OCI-LY3 (cell line): ENCODE measurements around the gene CD300LD.

Source experiments
- CTCF ChIP-seq: fragments of 200-600, 300-600 bp; sonication (generic); IDR thresholded peaks from 2 replicates; pipeline ENCODE4 v1.5.1; 2014; ENCODE audit warnings: antibody characterized with exemption, low read length, low read depth
- EZH2phosphoT487 ChIP-seq: fragments of 200-600 bp; shearing (Covaris generic); IDR thresholded peaks from 2 replicates; pipeline ENCODE4 v1.6.1; 2018; ENCODE audit warnings: antibody characterized with exemption, mixed run types, low read depth

- TF ChIP-seq CTCF (no peak), EZH2phosphoT487 (no peak)
These were observed 7.4 kb upstream of the CD300LD start for GRCh38 chr17:74599448-74599939.
